Head of caudate nucleus (tissue), 42 donors: ENCODE measurements around the gene RAD52.
A peak's percentile ranks its signal among the peaks of the same experiment; 100 is the strongest.
"Not testable (repeated sequence)": the region's sequence is repeated elsewhere in the genome, so short reads cannot be mapped to it uniquely, and the experiment has no call there.

Experiments
- DNase-seq, 42 donors: peaks; one replicate each; pipeline versions ENCODE4 v3.0.0 to v3.0.0-alpha.2; 2020 to 2021; ENCODE audit warnings: mixed read lengths in 7 of 42
- intact Hi-C: fragments of 100-400 bp; cut with DNase I; formaldehyde crosslinking; loops from one replicate; pipeline ENCODE4 v1.15.0; 2022

RAD52 gene

DNA sequence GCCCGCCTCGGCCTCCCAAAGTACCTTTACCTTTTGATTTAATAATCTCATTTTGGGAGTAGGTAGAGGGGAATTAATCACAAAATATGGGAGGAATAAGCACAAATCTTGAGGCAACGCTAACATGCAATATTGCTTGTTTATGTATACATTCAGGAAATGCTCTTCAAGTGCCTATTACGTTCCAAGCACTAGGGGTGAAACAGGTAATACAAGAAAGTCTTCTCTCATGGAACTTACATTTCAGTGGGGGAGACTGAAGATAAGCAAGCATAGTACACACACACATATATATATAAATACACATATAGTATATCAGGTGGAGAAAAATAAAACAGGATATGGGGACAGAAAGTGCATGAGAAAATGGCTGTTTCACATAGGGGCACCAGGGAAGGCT lies 22.5 kb upstream of the RAD52 start:
- DNase-seq: no peak
- intact Hi-C loops: no loop called here

DNA sequence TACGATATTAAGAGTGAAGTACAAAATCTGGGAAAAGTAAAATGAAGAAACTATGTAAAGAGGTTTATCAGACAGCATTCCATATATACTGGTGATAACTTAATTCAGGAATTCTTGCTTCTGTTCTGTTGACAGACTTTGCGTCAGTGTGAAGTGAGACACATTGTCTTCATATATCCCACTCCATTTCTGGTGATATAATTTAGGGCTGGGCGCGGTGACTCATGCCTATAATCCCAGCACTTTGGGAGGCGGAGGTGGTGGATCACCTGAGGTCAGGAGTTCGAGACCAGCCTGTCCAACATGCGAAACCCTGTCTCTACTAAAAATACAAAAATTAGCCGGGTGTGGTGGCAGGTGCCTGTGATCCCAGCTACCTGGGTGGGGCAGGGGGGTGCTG lies 20.3 kb upstream of the RAD52 start:
- intact Hi-C loops: no loop called here
- peak in 16 of 42 donors; percentile 8 to 66 (median 32) for DNase-seq

DNA sequence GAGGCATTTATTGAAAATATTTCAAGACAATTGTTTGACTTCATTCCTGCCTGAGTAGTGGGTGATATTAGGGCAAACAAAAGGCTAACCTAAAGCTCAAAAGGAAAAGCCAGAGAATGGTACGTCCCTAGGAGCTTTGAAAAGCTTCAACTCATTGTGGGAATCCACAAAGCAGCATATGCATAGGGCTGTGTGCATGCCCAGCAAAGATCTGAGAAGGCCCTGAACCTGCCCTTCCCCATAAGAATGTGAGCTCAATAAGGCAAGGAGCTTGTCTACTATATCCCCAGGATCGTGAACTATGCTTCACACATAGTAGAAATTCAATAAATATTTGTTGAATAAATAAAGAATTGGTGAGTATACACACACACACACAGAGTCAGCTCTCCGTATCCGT lies 19.1 kb upstream of the RAD52 start:
- intact Hi-C loops: no loop called here

DNA sequence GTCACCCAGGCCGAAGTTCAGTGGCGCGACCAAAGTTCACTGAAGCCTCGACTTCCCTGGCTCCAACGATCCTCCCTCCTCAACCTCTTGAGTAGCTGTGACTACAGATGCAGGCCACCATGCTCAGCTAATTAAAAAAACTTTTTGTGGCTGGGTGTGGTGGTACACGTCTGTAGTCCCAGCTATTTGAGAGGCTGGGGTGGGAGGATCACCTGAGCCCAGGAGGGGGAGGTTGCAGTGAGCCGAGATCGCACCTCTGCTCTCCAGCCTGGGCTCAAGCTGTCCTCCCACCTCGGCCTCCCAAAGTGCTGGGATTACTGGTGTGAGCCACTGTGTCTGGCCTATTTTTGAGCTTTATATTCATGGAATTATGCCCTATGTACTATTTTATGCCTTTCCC lies 18.1 kb upstream of the RAD52 start:
- intact Hi-C loops: no loop called here
- peak in 25 of 42 donors; percentile 8 to 67 (median 29) for DNase-seq

More for the DNA sequence above, 19.1 kb upstream of the RAD52 start:
- no peak for DNase-seq

DNA sequence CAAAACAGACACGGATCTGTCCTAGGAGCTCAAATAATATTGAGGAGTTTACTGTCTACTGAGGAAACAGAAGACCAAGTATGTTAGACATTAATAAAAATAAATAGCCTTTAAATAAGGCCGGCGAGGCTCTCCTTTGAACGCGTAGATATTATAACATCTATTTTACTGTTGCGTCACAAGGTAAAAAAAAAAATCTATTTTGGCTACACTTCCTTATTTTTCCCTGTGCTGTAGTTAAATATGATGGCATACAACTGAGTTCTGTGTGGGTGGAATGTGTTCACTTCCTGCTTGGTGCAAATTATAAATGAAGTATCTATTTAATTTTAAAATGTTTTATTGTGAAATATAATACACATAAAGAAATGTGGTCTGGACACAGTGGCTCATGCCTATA lies 17.2 kb upstream of the RAD52 start:
- DNase-seq: no peak
- intact Hi-C loops: no loop called here

DNA sequence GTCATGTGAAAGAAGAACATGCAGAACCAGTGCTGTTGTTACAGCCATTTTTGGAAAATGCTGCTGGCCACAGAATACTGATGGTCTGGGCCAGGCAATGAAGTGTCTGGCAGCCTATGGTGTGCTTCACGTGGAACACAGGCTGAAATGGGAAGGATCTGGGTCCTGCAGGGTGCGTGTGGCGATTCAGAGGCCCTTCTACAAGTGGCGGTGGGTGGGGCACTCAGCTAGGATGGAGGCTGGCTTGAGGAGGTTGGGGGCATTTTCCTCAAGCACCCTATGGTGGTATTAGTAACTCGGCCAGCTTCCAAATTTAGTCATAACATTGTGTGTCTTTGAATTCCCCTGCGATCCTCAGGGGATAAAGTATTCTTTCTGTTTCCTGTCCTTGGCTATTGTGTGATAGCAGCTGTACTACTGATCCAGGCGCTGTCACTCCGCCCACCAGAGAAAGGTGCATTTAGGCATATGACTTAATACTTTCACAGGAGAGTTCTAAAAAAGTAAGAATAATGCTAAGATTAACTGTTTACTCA lies 9.2 kb upstream of the RAD52 start:
- DNase-seq: peak in 22 of 42 donors; percentile 6 to 70 (median 26)
- intact Hi-C loops: loop anchor here (10.0 kb wide), 1 partner anchor 314 kb away; no protein-coding TSS in a partner anchor

DNA sequence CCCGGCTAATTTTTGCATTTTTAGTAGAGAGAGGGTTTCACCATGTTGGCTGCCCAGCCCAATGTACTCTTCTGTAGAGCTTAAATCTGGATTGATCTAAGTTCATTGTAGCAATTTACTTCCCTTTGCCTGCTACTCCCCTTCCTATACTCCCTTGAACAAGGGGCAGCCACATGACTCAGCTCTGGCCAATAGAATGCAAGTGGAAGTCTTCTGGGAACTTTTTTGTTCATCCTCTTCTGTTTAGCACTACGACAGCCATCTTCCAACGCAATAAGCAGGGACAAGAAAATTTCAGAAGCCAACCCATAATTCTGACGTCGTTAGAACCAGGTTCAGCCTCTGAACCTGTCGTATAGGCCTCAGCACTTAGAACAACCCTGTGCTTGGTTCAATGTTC lies 6.4 kb upstream of the RAD52 start:
- intact Hi-C loops: loop anchor here (10.0 kb wide), 1 partner anchor 311 kb away; no protein-coding TSS in a partner anchor
- DNase-seq: no peak

DNA sequence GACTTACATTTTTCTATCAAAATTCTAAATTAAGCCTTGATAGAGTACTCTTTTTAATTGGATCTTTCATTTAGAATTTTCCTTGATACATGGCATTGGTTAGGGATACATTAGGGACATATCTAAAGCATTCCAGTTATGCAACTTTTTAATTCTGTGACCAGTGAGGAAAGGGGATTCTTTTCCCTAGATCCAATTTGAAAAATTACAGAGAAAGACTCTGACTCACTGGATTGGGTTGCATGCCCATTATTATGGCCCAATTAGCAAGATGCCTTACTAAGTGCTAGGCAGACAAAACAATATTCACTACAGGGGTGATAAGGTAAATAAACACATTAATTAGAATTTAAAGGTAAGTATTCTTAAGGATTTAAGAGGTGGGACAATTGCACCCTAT lies 5.2 kb upstream of the RAD52 start:
- intact Hi-C loops: loop anchor here (10.0 kb wide), 1 partner anchor 310 kb away; no protein-coding TSS in a partner anchor

DNA sequence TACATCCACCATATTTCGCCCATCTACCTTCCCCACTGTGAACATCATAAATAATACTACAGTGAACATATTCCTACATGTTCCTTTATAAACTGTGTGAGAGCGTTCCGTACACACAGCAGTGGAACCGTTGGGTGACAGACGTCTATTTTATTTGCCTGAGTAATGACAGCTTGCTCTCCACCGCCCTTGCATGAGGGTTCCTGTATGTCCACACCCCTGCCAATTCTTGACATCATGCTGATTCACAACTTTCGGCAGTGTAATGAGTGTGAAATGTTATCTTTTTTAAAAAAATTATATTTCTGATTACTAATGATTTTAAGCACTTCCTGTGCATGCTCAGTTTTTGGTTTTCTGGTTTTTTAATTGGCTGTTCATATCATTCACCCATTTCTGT lies 4.3 kb upstream of the RAD52 start:
- intact Hi-C loops: loop anchor here (10.0 kb wide), 1 partner anchor 309 kb away; no protein-coding TSS in a partner anchor
- no peak for DNase-seq

More for the DNA sequence above, 5.2 kb upstream of the RAD52 start:
- DNase-seq: no peak

DNA sequence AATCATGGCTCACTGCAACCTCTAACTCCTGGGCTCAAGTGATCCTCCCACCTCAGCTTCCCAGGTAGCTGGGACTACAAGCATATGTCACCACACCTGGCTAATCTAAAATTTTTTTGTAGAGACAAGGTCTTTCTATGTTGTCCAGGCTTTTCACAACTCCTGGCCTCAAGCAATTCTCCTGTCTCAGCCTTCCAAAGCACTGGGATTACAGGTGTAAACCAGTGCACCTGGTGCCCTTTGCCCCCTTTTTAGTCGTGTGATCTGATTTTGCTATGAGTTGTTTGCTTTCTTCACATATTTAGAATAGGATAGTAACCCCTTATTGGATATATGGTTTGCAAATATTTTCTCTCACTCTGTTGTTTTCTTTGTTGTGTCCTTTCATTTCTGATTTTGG lies 1.7 kb upstream of the RAD52 start:
- no peak for DNase-seq
- intact Hi-C loops: loop anchor here (10.0 kb wide), 1 partner anchor 306 kb away; no protein-coding TSS in a partner anchor

DNA sequence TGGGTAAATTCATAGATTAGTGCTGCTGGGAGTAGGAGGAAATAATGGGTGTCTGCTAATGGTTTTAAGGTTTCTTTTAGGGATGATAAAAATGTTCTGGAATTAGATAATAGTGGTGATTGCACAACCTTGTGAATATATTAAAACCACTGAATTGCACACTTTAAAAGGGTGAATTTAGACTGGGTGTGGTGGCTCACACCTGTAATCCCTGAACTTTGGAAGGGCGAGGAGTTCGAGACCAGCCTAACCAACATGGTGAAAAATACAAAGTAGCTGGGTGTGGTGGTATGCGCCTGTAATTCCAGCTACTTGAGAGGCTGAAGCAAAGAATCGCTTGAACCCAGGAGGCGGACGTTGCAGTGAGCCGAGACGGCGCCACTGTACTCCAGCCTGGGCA lies 1.3 kb downstream of the RAD52 start:
- intact Hi-C loops: loop anchor here (2.0 to 5.0 kb wide), 3 partner anchors 44 to 377 kb away; partner anchors contain the start of genes ERC1 and WNK1
- no peak for DNase-seq

DNA sequence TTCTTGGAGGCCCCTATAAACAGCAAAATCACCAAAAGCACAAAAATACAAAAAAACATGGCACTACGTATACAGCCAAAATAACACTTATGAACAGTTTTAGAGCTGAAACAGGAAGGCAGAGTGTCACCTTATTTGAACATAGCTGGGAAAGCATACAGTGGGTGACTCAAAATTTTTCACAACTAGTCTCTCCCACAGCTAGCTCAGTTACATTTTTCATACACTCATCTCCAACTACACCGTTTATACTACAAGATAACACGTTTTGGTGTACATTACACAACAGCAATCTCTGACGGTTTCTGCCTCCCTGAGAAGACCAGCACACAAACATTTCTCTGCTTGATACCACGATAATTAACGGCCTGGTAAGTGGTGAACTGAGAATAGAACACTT lies 2.9 kb downstream of the RAD52 start:
- intact Hi-C loops: loop anchor here (5.0 kb wide), 2 partner anchors 46 to 194 kb away; partner anchors contain the start of genes ERC1 and WNK1
- no peak for DNase-seq

DNA sequence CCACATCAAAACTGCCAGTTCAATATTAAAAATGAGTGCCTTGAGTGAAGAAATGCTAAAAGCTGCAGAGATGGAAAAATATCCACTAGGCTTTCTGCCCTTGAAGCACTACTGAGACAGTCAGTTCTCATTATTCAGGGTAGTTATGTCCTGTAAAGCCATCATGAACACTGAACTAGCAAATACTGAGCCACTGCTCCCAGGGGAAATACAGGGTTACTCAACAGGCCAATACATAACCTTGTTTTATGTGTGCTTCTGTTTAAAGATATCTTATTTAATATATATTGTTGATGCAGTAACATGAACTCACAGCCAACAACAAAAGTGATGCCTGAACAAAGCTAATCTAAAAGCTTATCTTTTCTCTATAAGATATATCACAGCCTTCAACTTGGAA lies 3.3 kb downstream of the RAD52 start:
- intact Hi-C loops: loop anchor here (5.0 kb wide), 2 partner anchors 46 to 194 kb away; partner anchors contain the start of genes ERC1 and WNK1
- no peak for DNase-seq

DNA sequence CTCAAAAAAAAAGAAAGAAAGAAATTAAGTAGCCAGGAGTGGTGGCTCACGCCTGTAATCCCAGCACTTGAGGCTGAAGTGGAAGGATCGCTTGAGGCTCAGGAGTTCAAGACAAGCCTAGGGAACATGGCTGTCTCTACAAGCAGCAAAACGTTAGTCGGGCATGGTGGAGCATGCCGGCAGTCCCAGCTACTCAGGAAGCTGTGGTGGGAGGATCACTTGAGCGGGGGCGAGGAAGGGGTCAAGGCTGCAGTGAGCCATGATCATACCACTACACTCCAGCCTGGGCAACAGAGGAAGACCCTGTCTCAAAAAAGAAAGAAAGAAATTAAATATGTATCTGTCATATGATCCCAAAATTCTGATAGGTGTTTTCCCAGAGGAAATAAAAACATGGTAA lies 5.3 kb downstream of the RAD52 start:
- intact Hi-C loops: no loop called here
- DNase-seq: no peak

DNA sequence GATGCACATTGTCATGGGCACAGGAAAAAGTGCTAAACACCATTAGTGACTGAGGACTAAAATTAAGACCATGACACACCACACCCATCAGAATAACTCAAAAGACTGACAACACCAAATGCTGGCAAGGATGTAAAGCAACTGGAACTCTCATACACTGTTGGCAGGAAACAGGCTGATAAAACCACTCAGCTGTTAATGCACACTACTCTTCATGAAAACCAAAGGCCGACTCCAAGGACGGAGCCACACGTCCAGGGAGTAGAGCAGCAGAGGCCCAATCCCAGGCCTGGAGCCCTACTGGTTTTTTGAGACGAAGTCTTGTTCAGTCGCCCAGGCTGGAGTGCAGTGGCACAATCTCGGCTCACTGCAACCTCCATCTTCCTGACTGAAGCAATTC lies 6.4 kb downstream of the RAD52 start:
- intact Hi-C loops: no loop called here
- no peak for DNase-seq

DNA sequence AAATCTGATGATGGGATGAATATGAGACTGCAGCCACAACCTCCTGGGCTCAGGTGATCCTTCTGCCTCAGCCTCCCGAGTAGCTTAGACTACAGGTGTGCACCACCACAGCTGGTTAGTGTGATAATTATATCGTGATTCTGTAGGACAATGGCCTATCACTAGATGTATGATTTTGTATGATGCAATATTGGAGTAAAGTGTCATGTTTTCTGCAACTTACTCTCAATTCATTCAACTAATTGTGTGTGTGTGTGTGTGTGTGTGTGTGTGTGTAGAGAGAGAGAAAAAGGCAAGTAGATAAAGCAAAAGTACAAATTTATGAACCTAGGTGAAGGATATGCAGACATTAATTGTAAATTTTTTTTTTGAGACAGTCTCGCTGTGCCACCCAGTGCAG lies 10.7 kb downstream of the RAD52 start:
- peak in 1 of 42 donors; percentile 3 for DNase-seq
- intact Hi-C loops: no loop called here

DNA sequence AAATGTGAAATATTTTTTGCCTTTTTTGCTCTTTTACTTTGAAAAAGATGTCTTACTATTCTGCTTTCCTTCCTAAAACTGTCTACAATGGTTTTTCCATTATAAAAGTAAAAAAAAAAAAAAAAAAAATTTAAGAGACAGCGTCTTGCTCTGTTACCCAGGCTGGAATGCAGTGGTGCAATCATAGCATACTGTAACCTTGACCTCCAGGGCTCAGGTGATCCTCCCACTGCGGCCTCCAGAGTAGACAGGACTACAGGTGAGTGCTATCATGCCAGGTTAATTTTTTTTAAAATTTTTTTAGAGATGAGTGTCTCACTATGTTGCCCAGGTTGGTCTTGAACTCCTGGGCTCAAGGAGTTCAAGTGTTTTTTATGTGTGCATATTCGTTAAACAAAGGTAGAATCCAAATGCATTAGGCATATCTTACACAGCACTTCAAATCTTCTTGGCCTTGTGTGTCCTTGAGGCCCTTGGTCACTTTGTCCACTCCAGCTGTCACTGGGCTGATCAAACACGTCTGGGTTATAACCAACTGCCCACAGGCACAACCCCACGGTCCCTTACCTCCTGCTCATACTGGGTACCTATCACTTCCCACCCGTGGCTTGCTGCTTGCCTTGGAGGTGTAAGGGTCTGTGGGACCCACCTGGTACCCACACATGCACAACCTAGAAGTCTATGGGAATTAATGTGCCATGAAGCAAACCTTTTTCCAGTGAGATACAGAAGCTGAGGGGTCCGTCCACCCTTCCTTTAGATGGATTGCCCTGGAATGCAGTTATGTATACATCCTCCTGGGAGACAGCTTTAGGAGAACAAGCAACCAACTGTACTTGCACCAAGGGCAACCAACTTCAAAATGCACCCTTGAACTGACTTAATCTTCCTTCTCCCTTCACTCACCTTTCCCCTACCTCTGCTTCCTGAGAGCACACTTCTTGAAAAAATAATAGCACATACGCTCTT lies 12.8 kb downstream of the RAD52 start:
- DNase-seq: peak in 1 of 42 donors; percentile 5
- intact Hi-C loops: no loop called here

DNA sequence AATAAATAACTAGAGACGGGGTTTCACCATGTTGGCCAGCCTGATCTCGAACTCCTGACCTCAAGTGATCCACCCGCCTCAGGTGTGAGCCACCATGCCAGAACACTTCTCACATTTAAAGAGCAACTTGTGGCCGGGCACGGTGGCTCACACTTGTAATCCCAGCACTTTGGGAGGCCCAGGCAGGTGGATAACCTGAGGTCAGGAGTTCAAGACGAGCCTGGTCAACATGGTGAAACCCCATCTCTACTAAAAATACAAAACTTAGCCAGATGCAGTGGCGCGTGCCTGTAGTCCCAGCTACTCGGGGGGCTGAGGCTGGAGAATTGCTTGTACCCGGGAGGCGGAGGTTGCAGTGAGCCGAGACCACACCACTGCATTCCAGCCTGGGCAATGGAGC lies 13.6 kb downstream of the RAD52 start:
- intact Hi-C loops, DNase-seq: not testable (repeated sequence)

DNA sequence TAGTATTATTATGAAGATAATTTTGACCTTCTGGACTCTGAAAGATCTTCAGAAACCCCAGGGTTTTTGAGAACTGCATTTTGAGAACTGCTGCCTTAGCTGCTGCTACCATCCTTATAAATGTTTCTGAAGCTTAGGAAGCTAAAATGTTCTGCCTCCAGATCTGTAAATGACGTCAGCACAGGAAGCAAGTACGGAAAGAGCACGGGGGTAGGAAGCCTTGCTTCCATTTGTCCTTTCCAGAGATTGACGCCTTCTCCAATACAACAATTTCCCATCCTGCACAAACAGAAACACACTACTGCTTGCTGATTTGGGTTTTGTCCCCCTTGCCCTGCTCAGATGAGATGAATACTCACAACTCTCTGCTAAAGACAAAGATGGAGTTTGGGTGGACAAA lies 17.9 kb downstream of the RAD52 start:
- intact Hi-C loops: no loop called here
- no peak for DNase-seq

DNA sequence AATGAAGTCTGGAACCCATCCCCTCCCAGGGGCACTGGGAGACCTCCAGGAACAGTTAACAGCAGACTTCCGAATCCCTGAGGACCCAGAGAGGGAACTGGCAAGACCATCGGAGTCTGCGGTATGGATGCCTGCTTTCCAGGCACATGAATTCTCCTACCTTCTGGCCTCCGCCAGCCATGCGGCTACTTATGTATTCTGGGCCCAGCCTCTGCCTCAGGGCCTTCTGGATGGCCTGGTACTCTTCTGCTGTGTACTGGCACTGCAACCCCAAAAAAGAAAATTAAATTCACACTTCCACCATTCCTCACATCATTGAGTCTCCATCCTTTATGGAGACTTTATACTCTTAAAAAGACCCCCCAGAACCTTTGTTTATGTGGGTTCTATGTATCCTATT lies 18.4 kb downstream of the RAD52 start:
- no peak for DNase-seq
- intact Hi-C loops: no loop called here
